AG09309 (cell line): Measurements from ENCODE around the gene C1QTNF3.

Source experiments
- DNase-seq: peaks from one replicate; pipeline ENCODE4 v3.0.0-alpha.2; 2010; ENCODE audit warnings: low read depth
- H3K4me3 ChIP-seq: 2 replicates; pipeline ENCODE4 v1.5.1; 2011; ENCODE audit warnings: mild to moderate bottlenecking, low read depth, low read length, moderate library complexity; ENCODE audit not compliant: control insufficient read depth
- TF ChIP-seq, protein P1 (sequence below): IDR thresholded peaks from 2 replicates; pipeline ENCODE4 v1.5.1; 2011; ENCODE audit warnings: mild to moderate bottlenecking, low read depth, low read length, inconsistent platforms; ENCODE audit not compliant: insufficient read depth, control insufficient read depth; ENCODE audit errors: missing control alignments

C1QTNF3 gene

DNA sequence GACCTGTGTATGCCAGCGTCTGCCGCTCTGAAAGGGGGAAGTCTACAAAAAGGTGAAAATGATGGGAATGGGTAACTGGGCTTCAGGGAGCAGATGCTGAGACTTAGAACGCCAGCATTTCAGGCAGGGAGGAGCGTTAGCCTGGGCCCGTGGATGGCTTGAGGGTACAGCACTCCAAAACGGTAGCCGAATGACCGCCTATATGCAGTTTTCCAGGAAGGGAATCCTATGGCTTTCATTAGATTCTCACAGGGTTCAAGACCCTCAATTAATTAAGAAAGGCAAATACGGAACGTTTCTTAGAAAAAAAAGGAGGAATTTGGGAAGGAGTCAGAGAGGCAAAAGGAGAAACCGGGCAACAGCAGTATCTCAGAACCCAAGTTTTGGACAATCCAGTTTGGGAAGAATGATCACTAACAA lies 35.8 kb downstream of the C1QTNF3 start:
- DNase-seq = no peak
- TF ChIP-seq, protein P1, sequence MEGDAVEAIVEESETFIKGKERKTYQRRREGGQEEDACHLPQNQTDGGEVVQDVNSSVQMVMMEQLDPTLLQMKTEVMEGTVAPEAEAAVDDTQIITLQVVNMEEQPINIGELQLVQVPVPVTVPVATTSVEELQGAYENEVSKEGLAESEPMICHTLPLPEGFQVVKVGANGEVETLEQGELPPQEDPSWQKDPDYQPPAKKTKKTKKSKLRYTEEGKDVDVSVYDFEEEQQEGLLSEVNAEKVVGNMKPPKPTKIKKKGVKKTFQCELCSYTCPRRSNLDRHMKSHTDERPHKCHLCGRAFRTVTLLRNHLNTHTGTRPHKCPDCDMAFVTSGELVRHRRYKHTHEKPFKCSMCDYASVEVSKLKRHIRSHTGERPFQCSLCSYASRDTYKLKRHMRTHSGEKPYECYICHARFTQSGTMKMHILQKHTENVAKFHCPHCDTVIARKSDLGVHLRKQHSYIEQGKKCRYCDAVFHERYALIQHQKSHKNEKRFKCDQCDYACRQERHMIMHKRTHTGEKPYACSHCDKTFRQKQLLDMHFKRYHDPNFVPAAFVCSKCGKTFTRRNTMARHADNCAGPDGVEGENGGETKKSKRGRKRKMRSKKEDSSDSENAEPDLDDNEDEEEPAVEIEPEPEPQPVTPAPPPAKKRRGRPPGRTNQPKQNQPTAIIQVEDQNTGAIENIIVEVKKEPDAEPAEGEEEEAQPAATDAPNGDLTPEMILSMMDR = no peak
- H3K4me3 ChIP-seq = peak overlapping the region; percentile 85

DNA sequence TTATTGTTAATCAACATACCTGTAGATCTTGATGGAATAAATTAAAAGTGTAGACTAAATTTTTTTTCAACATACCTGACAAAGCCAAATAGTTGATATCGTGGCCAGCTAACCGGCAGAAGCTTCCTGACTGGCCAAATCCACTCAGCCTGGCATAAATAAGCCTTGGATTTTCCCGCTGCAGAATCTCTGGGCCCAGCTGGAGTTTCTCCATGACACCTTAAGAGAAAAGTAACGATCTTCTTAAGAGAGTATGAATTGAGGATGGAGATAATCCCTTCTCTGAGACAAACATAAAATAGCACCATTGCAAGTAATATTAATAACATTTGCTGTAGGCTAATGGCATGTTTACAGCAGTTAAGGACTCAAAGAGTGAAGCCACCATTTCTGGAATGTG lies 37.3 kb downstream of the C1QTNF3 start:
- no peak overlapping the region for H3K4me3 ChIP-seq
- no peak for DNase-seq
- TF ChIP-seq, protein P1 = no peak

- DNase-seq = no peak
- TF ChIP-seq, protein P1 = no peak
- H3K4me3 ChIP-seq = no peak overlapping the region
Observed at GRCh38 chr5:34005211-34005610, 37.8 kb downstream of the C1QTNF3 start.

GRCh38 chr5:34003941-34004340 lies 39.1 kb downstream of the C1QTNF3 start:
- no peak overlapping the region for H3K4me3 ChIP-seq
- TF ChIP-seq, protein P1 = no peak
- no peak for DNase-seq

DNA sequence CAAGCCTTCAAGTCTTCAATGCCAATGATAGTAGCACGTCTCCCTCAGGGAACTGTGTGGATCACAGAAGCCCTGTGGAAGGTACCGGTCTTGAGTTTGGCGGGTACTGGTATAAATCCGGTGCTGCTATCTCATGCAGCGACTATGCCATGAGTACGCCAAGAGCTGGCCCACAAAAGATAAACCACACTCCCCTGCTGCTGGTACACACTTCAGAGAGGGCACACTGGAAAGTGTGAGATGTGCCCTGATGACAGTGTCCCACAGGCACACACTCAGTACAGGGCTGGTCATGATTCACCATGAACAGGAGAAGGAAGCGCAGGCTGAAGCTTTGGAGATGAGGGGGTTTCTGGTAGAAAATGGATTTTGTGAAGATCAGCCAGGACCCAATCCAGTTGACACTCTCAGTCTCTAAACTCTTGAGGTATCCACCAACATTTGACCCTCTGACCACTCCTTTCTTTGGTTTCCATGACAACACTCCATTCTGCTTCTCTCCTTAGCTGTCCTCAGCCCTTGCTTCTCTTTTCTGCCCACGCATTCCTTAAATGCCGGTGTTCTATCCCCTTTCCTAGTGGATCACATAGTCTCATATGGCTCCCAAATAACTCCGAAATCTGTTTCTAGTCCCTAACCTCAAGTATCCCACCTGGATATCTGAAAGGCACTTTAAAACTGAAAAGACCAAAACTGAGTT lies 40.2 kb downstream of the C1QTNF3 start:
- TF ChIP-seq, protein P1 = no peak
- no peak overlapping the region for H3K4me3 ChIP-seq
- no peak for DNase-seq

DNA sequence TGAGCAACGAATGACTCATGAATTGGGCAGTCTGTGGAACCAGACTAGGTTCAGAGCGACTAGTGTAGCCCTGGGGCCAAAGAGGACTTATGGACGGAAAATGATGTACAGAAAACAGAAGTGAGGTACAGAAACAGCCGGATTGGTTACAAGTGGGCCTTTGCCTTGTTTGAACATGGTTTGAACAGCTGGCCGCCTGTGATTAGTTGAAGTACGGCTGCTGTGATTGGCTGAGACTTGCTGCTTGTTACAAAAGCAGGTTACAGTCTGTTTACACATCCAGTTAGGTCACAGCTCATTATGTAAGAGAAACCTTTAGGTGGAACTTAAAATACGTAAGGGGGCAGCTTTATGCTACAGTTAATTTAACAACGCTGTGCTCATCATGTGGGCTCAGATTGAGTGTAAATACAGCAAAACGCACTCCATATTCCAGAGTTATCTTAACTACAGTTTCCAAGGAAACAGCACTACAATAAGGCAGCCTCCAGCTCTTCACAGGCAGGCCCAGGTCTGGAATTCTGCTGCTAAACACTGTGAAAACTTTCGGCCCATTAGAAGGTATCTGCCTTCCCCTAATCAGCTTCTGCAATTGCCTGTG lies 41.7 kb downstream of the C1QTNF3 start:
- no peak overlapping the region for H3K4me3 ChIP-seq
- TF ChIP-seq, protein P1 = no peak
- DNase-seq = no peak
